Adipose tissue (tissue), 3 donors: ENCODE measurements around the gene DNAH10. TPM values are rescaled to one million over a fixed set of nuclear protein-coding genes. Genes with fewer than 3 reads are reported as not detected.
"Not testable (repeated sequence)": the region's sequence is repeated elsewhere in the genome, so short reads cannot be mapped to it uniquely, and the experiment has no call there.

ENCODE experiments used
- H3K27ac ChIP-seq: one replicate; pipeline ENCODE4 v1.5.1; 2013; ENCODE audit warnings: low read depth, low read length
- WGBS, 3 donors: extraction: QIAGEN DNeasy Blood & Tissue Kit; methylation state at CpG; one replicate each; pipeline ENCODE4 v1.1.7; 2013; 5-methylcytosine and 5-hydroxymethylcytosine counted together
- polyA plus RNA-seq, 3 donors: library from polyadenylated mRNA; stranded (reverse); fragments of 200-250 nt; gene quantifications; one replicate each; pipeline ENCODE4 v1.2.3, GENCODE V29; 2013
- donor health status: healthy with polysubstance abuse.
- donor health status: Bipolar disorder and iron deficiency.
- donor health status: healthy.

The DNAH10 gene
- polyA plus RNA-seq, 3 donors: 0.24 to 0.67 (median 0.26) TPM

- 81 to 87% (median 84%) methylated on average over 5 of the region's 5 CpGs for WGBS, 3 donors
- no peak overlapping the region for H3K27ac ChIP-seq
Measured at GRCh38 chr12:123772074-123772473, 10.0 kb downstream of the DNAH10 start.

DNA sequence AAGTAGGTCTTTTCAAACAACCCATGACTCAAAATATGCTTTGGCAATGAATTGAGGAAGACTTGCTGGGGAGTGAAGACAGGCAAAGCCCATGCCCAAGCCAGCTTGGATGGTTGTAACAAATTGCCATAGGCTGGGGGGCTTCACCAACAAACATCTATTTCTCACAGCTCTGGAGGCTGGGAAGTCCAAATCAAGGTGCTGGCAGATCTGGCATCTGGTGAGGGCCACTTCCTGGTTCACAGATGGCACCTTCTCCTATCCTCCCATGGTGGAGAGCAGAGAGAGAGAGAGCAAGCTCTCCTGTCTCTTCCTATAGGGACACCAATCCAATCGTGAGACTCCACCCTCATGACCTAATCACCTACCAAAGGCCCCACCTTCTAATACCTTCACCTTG is 11.3 kb downstream of the DNAH10 start:
- no peak overlapping the region for H3K27ac ChIP-seq
- 57 to 69% (median 65%) methylated on average over 1 of the region's 1 CpG for WGBS, 3 donors

- no peak overlapping the region for H3K27ac ChIP-seq
Measured at GRCh38 chr12:123779551-123779950, 17.4 kb downstream of the DNAH10 start.

- WGBS, 3 donors: 78 to 82% (median 81%) methylated on average over 10 of the region's 10 CpGs
- no peak overlapping the region for H3K27ac ChIP-seq
Measured at GRCh38 chr12:123782997-123783792, 21.1 kb downstream of the DNAH10 start.

GRCh38 chr12:123787466-123787865 is 25.4 kb downstream of the DNAH10 start:
- WGBS, 3 donors: 85 to 95% (median 94%) methylated on average over 24 to 25 of the region's 25 CpGs

DNA sequence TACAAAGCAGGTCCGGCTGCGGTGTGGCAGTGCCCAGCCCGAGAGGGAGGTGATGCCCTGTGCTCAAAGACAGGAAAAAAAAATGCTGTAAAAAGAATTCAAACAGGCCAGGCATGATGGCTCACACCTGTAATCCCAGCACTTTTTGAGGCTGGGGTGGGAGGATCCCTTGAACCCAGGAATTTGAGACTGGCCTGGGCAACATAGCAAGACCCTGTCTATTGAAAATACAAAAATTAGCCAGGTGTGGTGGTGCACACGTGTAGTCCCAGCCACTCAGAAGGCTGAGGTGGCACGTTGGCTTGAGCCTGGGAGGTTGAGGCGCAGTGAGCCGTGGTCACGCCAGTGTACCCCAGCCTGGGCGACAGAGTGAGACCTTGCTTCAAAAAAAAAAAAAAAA is 26.4 kb downstream of the DNAH10 start:
- 73 to 92% (median 87%) methylated on average over 9 of the region's 9 CpGs for WGBS, 3 donors
- no peak overlapping the region for H3K27ac ChIP-seq

More at GRCh38 chr12:123787466-123787865, 25.4 kb downstream of the DNAH10 start:
- no peak overlapping the region for H3K27ac ChIP-seq

- not testable (repeated sequence) for H3K27ac ChIP-seq
- WGBS, 3 donors: 90 to 92% (median 92%) methylated on average over 8 of the region's 8 CpGs
Measured at GRCh38 chr12:123789422-123789821, 27.3 kb downstream of the DNAH10 start.

DNA sequence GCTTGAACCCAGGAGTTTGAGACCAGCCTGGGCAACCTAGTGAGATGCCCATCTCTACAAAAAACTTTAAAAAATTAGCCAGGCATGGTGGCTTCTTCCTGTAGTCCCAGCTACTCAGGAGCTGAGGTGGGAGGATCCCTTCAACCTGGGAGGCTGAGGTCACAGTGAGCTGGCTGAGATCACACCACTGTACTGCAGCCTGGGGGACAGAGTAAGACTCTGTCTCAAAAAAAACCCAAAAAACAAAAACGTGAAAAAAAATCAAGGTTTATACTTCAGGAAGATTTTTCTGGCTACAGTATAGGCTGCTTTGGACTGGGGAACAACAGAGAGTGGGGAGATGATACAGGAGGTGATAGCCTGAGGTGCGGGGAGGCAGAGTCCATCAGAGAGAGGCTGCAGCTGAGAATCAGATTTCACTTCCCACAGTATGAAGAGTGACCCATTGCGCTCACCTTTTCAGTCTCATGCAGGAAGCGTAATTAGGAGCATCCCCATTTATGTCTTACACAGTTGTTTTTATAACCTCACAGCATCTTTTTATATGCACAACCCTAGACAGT is 28.9 kb downstream of the DNAH10 start:
- H3K27ac ChIP-seq: no peak overlapping the region
- 78 to 85% (median 82%) methylated on average over 4 of the region's 4 CpGs for WGBS, 3 donors

DNA sequence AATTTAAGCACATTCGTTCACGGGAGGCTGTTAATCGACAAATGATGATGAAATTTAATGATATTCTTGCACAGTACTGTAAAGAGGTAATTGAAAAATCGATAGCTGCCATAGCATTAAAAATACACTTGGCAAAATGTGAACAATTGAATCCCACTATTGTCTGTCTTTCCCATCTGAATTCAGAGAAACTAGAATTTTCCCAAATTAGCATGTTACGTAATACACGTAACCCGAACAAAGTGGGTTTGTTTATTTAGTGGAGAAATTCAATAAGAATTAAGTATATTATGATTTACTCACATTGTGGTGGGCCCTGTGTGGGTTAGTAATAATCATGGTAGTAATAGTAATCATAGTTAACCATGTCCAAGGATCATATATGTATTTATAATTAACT is 31.9 kb downstream of the DNAH10 start:
- WGBS, 3 donors: 66 to 86% (median 83%) methylated on average over 7 of the region's 7 CpGs
- no peak overlapping the region for H3K27ac ChIP-seq

DNA sequence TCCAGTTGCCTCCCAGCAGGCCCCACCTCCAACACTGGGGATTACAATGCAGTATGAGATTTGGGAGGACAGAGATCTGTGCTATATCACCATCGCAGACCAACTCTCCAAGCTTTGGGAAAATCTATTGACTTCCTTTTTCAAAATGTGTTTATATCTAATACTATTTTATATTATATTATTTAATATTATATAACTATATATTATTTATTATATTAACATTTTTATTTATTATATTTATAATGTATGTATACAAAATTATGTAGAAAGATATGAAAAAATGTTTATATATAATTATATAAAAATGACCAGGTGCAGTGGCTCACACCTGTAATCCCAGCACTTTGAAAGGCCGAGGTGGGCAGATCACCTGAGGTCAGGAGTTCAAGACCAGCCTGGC is 36.4 kb downstream of the DNAH10 start:
- WGBS, 3 donors: 90 to 95% (median 90%) methylated on average over 2 of the region's 2 CpGs
- H3K27ac ChIP-seq: no peak overlapping the region

- WGBS, 3 donors: 91 to 95% (median 93%) methylated on average over 13 of the region's 13 CpGs
- H3K27ac ChIP-seq: no peak overlapping the region
Measured at GRCh38 chr12:123799227-123799626, 37.1 kb downstream of the DNAH10 start.

DNA sequence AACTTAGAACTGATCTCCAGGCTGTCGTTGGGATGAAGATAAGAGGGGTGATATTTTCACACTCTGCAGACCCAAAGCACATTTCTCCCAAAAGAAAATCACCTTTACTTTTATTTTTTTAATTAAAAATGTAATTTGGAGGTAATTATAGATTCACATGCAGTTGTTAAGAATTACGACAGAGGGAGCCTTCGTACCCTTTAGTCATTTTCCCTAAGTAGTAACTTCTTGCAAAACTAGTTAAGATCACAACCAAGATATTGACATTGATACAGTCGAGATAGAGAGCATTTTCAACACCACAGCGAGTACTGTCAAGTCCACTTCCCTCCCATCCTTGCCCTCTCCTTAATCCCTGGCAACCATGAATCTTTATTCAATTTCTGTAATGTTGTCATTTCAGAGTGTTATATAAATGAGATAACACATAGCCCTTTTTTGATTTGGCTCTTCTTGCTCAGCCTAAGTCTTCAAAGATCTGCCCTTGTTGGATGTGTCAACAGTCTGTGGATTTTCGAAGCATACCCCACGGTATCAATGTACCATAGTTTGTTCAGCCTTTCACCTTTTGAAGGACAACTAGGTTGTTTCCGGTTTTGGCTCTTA is 39.6 kb downstream of the DNAH10 start:
- WGBS, 3 donors: 49 to 61% (median 56%) methylated on average over 8 of the region's 8 CpGs
- H3K27ac ChIP-seq: no peak overlapping the region

DNA sequence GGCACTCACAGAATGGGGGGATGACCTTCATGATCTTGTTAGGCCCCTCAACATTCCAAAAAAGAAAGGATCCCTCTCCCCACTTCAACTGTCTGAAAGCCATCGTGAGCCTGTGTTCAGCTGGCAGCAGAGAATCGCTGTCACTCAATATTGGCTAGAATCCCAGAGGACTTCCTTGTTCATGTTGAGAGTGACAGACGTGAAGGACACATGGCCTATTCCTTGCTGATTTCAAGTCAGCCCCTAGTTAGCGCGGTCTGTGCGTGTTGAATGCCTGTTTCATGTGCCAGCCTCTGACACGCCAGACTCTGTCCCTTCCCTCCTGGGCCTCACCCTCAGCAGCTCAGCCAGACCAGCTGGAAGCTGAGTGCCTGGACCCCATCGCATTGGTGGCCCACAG is 43.1 kb downstream of the DNAH10 start:
- WGBS, 3 donors: 63 to 74% (median 71%) methylated on average over 8 of the region's 8 CpGs
- no peak overlapping the region for H3K27ac ChIP-seq

DNA sequence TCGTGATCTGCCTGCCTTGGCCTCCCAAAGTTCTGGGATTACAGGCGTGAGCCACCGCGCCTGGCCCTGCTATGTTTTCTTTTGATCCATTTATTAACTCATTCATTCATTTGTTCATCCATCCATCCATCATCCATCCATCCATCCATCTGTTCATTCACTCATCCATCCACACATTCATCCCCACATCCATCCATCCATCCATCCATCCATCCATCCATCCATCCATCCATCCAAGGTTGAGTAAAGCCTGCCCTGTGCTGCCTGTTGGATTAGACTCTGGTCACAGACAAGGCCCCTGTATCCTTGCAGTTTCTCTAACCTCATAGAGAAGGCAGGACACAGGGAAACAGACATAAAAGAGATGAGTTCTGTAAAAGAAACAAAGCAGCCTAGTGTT is 44.9 kb downstream of the DNAH10 start:
- WGBS, 3 donors: 91 to 98% (median 98%) methylated on average over 4 of the region's 4 CpGs
- no peak overlapping the region for H3K27ac ChIP-seq

DNA sequence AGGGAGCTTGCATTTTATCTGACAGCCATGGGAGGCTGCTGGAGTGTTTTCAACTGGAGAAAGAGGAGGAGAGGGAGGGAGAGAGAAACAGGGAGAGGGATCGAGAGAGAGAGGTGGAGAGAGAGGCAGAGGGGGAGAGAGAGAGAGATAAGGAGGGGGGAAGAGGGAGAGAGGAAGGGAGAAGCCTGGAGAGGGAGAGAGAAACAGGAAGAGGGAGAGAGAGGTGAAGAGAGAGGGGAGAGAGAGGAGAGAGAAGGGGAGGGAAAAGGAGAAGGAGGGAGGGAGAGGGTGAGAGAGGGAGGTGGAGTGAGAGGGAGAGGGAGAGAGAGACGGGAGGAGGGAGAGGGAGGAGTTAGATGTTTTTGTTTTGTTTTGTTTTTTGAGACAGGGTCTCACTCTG is 45.6 kb downstream of the DNAH10 start:
- no peak overlapping the region for H3K27ac ChIP-seq
- whole genome bisulfite sequencing, 3 donors: 5 to 17% (median 8%) methylated on average over 2 of the region's 2 CpGs

DNA sequence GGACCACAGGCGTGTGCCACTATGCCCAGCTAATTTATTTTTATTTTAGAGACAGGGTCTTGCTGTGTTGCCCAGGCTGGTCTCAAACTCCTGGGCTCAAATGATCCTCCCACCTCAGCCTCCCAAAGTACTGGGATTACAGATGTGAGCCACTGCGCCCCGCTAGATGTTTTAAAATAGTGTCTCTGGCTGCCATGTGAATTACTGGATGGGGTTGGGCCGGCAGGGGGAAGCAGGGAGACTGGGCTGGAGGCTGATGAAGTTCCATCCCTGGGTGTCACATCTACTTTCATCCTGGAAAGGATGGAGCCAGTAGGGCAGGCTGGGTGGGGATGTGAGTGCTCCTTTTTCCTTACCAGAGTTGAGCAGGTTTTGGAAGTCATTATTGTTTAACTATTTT is 46.1 kb downstream of the DNAH10 start:
- H3K27ac ChIP-seq: no peak overlapping the region
- 58 to 69% (median 62%) methylated on average over 4 of the region's 4 CpGs for WGBS, 3 donors

DNA sequence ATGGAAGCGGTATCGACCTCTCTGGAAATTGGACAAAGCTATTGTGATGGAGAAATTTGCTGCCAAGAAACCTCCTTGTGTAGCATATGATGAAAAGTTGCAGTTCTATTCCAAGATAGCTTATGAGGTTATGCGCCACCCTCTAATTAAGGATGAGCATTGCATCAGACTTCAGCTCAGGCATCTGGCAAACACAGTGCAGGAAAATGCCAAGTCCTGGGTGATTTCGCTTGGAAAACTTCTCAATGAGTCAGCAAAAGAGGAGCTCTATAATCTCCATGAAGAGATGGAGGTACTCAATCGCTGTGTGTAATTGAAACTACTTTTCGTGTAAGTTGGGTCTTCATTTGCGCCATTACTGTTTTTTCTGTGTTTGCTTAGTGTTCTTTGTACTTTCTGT is 51.2 kb downstream of the DNAH10 start:
- H3K27ac ChIP-seq: no peak overlapping the region
- WGBS, 3 donors: 83 to 85% (median 83%) methylated on average over 7 of the region's 7 CpGs

GRCh38 chr12:123815968-123816367 is 53.9 kb downstream of the DNAH10 start:
- WGBS, 3 donors: 72 to 82% (median 80%) methylated on average over 2 of the region's 2 CpGs
- H3K27ac ChIP-seq: no peak overlapping the region

DNA sequence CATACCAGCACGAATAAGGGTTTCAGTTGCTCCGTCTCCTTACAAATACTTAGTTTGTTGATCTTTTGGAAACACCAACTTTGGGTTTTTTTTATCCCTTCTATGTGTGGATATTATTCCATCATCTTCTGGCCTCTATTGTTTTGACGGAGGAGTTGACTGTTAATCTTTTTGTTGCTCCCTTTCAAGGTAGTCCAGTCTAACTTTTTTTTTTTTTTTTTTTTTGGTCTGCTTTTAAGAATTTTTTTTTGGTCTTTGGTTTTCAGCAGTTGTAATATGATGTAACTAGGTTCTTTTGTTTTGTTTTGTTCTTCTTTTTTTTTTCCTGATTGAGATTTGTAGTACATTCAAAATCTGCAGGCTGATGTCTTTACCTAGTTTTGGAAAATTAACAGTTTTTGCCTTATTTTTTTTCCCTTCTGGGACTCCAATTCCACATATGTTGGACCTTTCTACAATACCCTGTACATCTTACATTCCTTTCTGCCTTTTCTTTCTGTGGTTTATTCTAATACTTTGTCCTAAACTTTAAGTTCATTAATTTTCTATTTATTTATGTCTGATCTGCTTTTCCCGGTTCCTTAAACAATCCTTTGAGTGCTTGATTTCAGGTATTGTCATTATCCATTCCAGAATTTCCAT is 54.9 kb downstream of the DNAH10 start:
- WGBS, 3 donors: 93% methylated on average over 4 of the region's 4 CpGs
- no peak overlapping the region for H3K27ac ChIP-seq
